Stimulated activated CD8-positive, alpha-beta memory T cell treated with anti-CD3 and anti-CD28 coated beads, Interleukin-4, amount 100 ng/mL, for 48 hours (primary cell): Measurements from ENCODE around the gene RND1.
"Not testable (repeated sequence)": the region's sequence is repeated elsewhere in the genome, so short reads cannot be mapped to it uniquely, and the experiment has no call there.

Source experiments
- DNase-seq: peaks from one replicate; pipeline ENCODE4 v3.0.0-alpha.2; 2020

Gene RND1

GRCh38 chr12:48866052-48866711, 512 bp upstream of the RND1 start:
- no peak for DNase-seq

- DNase-seq = no peak
Measured at GRCh38 chr12:48863291-48863690, 2.4 kb downstream of the RND1 start.

GRCh38 chr12:48862760-48863159, 2.9 kb downstream of the RND1 start:
- no peak for DNase-seq

DNA sequence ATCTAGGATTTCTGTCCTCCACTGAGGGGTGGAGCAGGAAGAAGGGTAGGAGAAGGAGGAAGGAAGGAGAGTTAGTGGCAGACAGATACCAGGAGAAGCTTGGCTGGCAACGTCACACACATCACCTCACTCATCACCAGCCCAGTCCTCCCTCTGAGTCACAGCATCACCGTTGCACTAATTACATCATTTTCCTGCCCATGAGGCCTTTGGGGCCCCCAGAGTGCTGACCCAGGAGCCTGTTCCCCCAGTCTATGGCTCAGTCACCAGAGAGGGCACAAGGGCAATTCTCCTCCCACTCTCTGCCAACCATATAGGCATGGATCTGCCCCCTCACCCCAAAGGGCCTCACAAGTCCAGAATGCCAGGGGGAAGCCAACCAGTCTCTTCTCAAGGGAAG, 4.6 kb downstream of the RND1 start:
- DNase-seq = no peak

- DNase-seq = not testable (repeated sequence)
Measured at GRCh38 chr12:48860236-48860635, 5.4 kb downstream of the RND1 start.

- DNase-seq = no peak
Measured at GRCh38 chr12:48859607-48860006, 6.1 kb downstream of the RND1 start.

- DNase-seq = no peak
Measured at GRCh38 chr12:48858043-48858442, 7.6 kb downstream of the RND1 start.

GRCh38 chr12:48857278-48857994, 8.2 kb downstream of the RND1 start:
- DNase-seq = no peak

DNA sequence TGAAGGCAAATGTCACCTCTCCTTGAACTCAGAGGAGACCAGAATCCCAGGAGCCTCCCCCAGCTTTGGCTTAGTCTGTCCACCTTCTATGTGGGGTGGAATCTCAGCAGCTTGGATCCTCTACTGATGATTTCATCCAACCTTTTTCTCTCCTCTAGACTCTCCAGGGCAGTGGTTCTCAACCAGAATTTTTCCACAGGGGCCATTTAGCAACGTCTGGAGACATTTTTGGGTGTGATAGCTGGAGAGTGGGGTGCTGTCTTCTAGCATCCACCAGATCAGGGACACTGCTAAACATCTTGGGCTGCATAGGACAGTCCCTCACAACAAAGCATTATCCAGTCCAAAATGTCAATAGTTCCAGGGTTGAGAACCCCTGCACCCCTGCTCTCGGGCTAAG, 9.3 kb downstream of the RND1 start:
- DNase-seq = no peak

DNA sequence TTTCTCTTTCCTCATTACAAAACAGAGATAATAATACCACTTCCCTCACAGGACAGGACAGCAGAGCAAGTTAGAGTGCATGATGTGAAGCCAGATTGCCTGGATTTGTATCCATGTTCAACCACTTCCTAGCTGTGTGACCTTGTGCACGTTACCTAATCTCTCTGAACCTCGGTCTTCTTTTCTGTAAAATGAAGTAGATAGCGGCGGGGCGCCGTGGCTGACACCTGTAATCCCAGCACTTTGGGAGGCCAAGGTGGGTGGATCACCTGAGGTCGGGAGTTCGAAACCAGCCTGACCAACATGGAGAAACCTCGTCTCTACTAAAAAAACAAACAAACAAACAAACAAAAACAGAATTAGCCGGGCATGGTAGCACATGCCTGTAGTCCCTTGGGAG, 10.7 kb downstream of the RND1 start:
- not testable (repeated sequence) for DNase-seq

DNA sequence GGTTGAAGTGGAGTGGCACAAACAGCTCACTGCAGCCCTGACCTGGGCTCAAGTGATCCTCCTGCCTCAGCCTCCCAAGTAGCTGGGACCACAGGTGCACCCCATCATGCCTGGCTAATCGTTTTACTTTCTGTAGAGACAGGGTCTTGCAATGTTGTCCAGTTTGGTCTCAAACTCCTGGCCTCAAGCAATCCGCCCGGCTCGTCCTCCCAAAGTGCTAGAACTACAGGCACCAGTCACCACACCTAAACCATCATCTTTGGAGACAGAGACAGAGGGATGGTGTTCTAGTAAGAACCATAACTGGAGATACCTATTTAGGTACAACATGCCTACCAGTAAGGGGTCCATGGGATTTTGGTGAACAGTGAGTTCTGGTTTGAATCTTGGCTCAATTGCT, 11.2 kb downstream of the RND1 start:
- no peak for DNase-seq

- DNase-seq = peak; percentile 93
Measured at GRCh38 chr12:48852734-48853688, 12.7 kb downstream of the RND1 start.

DNA sequence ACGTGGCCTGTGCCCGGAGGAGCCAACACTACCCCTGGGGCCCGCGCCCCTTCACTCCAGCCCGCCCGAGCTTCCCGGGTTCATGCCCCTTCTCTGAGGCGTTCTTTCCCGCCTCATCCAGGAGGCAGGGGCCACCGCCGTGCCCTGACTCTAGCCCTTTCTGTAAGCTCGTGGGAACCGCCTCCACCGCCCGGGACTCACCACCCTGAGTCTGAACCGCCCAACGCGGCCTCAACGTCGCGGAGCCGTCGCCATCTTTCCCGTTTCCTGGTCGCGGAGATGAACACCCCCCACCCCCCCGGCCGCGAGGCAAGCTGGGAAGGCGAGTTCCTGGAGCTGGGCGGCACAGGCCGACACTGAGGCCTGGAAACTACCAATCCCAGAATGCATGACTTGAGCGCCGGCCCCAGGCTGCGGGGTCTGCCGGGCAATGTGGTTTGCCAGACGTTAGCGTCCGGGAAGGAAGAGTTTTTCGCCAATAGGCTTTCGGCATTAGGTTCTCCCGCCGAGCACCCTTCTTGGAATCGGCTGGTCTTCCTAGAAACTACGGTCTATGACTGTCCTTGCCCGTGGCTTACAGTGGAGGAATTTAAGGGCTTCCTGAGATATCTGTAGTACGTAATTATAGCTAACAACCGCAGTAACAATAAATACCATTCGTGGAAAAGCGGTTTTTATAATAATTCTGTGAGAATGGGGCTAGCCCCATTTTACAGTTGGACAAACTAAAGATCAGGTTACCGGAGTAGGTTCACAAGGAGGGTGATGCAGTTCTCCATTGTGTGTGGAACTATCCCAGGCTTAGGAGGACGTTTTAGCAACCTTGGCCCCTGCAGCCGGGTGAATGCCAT, 13.6 kb downstream of the RND1 start, which contains the start of gene DDX23:
Gene DDX23, minus strand, starts transcription at position 281 of the 851 bp plus-strand sequence. CDS start 6,381 bp downstream, outside the sequence.
- peak; percentile 90 for DNase-seq

GRCh38 chr12:48842021-48842420, 23.6 kb downstream of the RND1 start:
- DNase-seq = not testable (repeated sequence)

DNA sequence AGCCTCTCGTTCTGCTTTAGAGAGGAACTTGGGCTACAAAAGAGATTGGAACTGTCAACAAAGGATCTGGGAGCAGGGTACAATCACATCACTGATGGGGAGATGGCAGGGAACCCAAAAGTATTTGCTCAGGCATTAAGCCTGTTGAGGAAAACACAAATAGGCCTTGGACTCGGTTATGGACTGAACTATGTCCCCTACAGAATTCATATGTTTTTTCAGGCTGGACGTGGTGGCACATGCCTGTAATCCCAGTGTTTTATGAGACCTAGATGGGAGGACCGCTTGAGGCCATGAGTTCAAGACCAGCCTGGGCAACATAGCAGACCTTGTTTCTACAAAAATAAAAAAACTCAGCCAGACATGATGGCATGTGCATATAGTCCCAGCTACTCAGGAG, 27.6 kb downstream of the RND1 start:
- no peak for DNase-seq

GRCh38 chr12:48832321-48833060, 33.2 kb downstream of the RND1 start:
- DNase-seq = no peak

- DNase-seq = no peak
Measured at GRCh38 chr12:48831257-48831656, 34.4 kb downstream of the RND1 start.

DNA sequence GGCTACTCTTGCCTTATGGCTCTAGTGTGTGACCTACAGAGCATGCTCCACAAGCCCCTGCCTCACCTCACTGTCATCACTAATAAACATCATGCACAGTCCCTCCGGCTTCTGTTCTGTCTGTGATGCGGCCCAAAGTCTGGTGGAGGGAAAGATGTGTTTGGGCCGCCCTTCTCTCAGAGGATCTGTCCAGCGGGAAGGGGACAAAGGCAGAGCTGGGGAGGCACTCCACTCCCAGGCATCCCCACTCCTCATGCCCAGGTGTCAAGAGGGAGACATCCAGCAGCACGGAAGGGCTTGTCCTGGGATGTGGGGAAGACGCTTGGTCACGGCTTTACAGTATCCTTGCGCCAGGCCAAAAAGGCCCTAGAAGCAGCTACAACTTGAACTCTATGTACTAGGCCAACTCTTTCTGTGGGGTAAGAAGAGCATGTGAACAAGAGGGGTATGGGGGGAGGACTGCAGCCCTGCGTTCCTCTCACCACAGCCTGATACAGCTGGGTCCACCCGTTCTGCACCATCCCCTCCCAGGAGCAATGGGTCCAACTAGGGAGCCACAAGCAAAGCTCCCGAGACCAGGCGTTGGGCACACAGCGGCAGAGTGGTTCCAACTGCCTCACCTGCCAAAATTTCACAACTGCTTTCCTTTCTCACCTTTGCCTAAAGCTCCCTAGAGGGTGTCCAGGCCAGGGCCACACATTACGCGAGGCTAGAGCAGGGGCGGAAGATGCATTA, 36.7 kb downstream of the RND1 start:
- DNase-seq = no peak

- DNase-seq = no peak
Measured at GRCh38 chr12:48828293-48828692, 37.4 kb downstream of the RND1 start.

GRCh38 chr12:48827513-48828096, 38.1 kb downstream of the RND1 start:
- DNase-seq = no peak

- DNase-seq = no peak
Measured at GRCh38 chr12:48827026-48827425, 38.6 kb downstream of the RND1 start.
